ENCODE data around the gene TMEM150A. TPM values are rescaled to one million over a fixed set of nuclear protein-coding genes. Genes with fewer than 3 reads are reported as not detected.
A peak's percentile ranks its signal among the peaks of the same experiment; 100 is the strongest.

The TMEM150A gene
- total RNA-seq, 1 experiment from 2014 or later, result 17.9 TPM

- H3K36me3 ChIP-seq (replicated peaks; ENCODE audit: control insufficient read depth, insufficient read depth, low read length), result peaks cover 40% of the 10 kb centered on the region
- peak; percentile 75 for DNase-seq
- H3K27me3 ChIP-seq (ENCODE audit: control insufficient read depth, insufficient read depth, low read length), result no peaks in the 10 kb centered on the region
- no peak overlapping the region for H3K4me3 ChIP-seq (ENCODE audit: insufficient read depth, low read depth, low read length)
Observed at GRCh38 chr2:85551698-85552678, 50.5 kb downstream of the TMEM150A start.

GRCh38 chr2:85550486-85550885 is 52.0 kb downstream of the TMEM150A start:
- no peak for DNase-seq
- no peaks in the 10 kb centered on the region for H3K27me3 ChIP-seq (ENCODE audit: control insufficient read depth, insufficient read depth, low read length)
- peaks cover 38% of the 10 kb centered on the region for H3K36me3 ChIP-seq (replicated peaks; ENCODE audit: control insufficient read depth, insufficient read depth, low read length)
- H3K4me3 ChIP-seq (ENCODE audit: insufficient read depth, low read depth, low read length), result no peak overlapping the region

- H3K27me3 ChIP-seq (ENCODE audit: control insufficient read depth, insufficient read depth, low read length), result no peaks in the 10 kb centered on the region
- peaks cover 33% of the 10 kb centered on the region for H3K36me3 ChIP-seq (replicated peaks; ENCODE audit: control insufficient read depth, insufficient read depth, low read length)
- no peak for DNase-seq
- no peak overlapping the region for H3K4me3 ChIP-seq (ENCODE audit: insufficient read depth, low read depth, low read length)
Observed at GRCh38 chr2:85549826-85550225, 52.7 kb downstream of the TMEM150A start.

- no peak for DNase-seq
- Histone ChIP-seq H3K36me3 (replicated peaks; ENCODE audit: control insufficient read depth, insufficient read depth, low read length) (peaks cover 33% of the 10 kb centered on the region), H3K4me3 (ENCODE audit: insufficient read depth, low read depth, low read length) (no peak overlapping the region), H3K27me3 (ENCODE audit: control insufficient read depth, insufficient read depth, low read length) (no peaks in the 10 kb centered on the region)
Observed at GRCh38 chr2:85549095-85549494, 53.4 kb downstream of the TMEM150A start.

GRCh38 chr2:85548608-85548900 is 53.9 kb downstream of the TMEM150A start:
- DNase-seq, result no peak
- Histone ChIP-seq H3K4me3 (ENCODE audit: insufficient read depth, low read depth, low read length) (no peak overlapping the region), H3K27me3 (ENCODE audit: control insufficient read depth, insufficient read depth, low read length) (no peaks in the 10 kb centered on the region), H3K36me3 (replicated peaks; ENCODE audit: control insufficient read depth, insufficient read depth, low read length) (peaks cover 31% of the 10 kb centered on the region)

Other genes with a start within 250 kb of the TMEM150A start
- gene RETSAT, start 248.2 kb downstream of the TMEM150A start, total RNA-seq (2014; rRNA removed; shearing (Covaris generic)), result 18.5 and 29.6 TPM in 2 replicates
- 11.3 and 11.5 TPM in 2 replicates for gene ELMOD3, start 247.9 kb downstream of the TMEM150A start, total RNA-seq (2014; rRNA removed; shearing (Covaris generic))
- 242 and 268 TPM in 2 replicates for gene CAPG, start 192.3 kb downstream of the TMEM150A start, total RNA-seq (2014; rRNA removed; shearing (Covaris generic))
- not detected in 2 replicates for gene SH2D6, start 184.0 kb downstream of the TMEM150A start, total RNA-seq (2014; rRNA removed; shearing (Covaris generic))
- 57.6 and 98.6 TPM in 2 replicates for gene MAT2A, start 63.5 kb downstream of the TMEM150A start, total RNA-seq (2014; rRNA removed; shearing (Covaris generic))
- gene GGCX, start 41.2 kb downstream of the TMEM150A start, total RNA-seq (2014; rRNA removed; shearing (Covaris generic)), result 23.3 and 33.0 TPM in 2 replicates
- gene VAMP8, start 25.1 kb downstream of the TMEM150A start, total RNA-seq (2014; rRNA removed; shearing (Covaris generic)), result 17.7 and 33.0 TPM in 2 replicates
- gene VAMP5, start 18.3 kb downstream of the TMEM150A start, total RNA-seq (2014; rRNA removed; shearing (Covaris generic)), result 1.00 and 1.4 TPM in 2 replicates
- 159 and 201 TPM in 2 replicates for gene RNF181, start 7.0 kb downstream of the TMEM150A start, total RNA-seq (2014; rRNA removed; shearing (Covaris generic))
- 69.8 and 84.4 TPM in 2 replicates for gene C2orf68, start 9.4 kb upstream of the TMEM150A start, total RNA-seq (2014; rRNA removed; shearing (Covaris generic))
- gene USP39, start 13.5 kb upstream of the TMEM150A start, total RNA-seq (2014; rRNA removed; shearing (Covaris generic)), result 98.6 and 103 TPM in 2 replicates
- gene SFTPB, start 65.5 kb upstream of the TMEM150A start, total RNA-seq (2014; rRNA removed; shearing (Covaris generic)), result not detected in 2 replicates
- gene GNLY, start 91.7 kb upstream of the TMEM150A start, total RNA-seq (2014; rRNA removed; shearing (Covaris generic)), result not detected in 2 replicates
- 0.33 and 1.1 TPM in 2 replicates for gene ATOH8, start 151.3 kb upstream of the TMEM150A start, total RNA-seq (2014; rRNA removed; shearing (Covaris generic))

Measured in H7 (cell line).